HFFc6 (cell line): ENCODE data around the gene GPR137. TPM values are rescaled to one million over a fixed set of nuclear protein-coding genes. Genes with fewer than 3 reads are reported as not detected.

ENCODE experiments used
- DNase-seq: peaks from one replicate; pipeline ENCODE4 v3.0.0-alpha.2; 2018
- H3K27ac Mint-ChIP-seq: 2 replicates; pipeline ENCODE4 v1.8.0; 2020; ENCODE audit warnings: mild to moderate bottlenecking, mixed read lengths
- H3K27me3 Mint-ChIP-seq: 2 replicates; pipeline ENCODE4 v1.8.0; 2021; ENCODE audit warnings: mild to moderate bottlenecking, moderate library complexity, mixed read lengths; ENCODE audit not compliant: insufficient read depth
- H3K36me3 Mint-ChIP-seq: 2 replicates; pipeline ENCODE4 v1.8.0; 2021; ENCODE audit warnings: low read depth, mixed read lengths
- H3K4me1 Mint-ChIP-seq: 2 replicates; pipeline ENCODE4 v1.8.0; 2020; ENCODE audit warnings: low read depth, mixed read lengths
- H3K4me3 Mint-ChIP-seq: 2 replicates; pipeline ENCODE4 v1.8.0; 2020; ENCODE audit warnings: mild to moderate bottlenecking, moderate library complexity, mixed read lengths
- H3K9me3 Mint-ChIP-seq: 2 replicates; pipeline ENCODE4 v1.8.0; 2020; ENCODE audit warnings: mild to moderate bottlenecking, mixed read lengths
- total RNA-seq, 6 experiments: library from RNA; stranded (reverse); fragmentation: NEBNext Ultra II Directional; extraction: Animal tissue kit (Norgen Biotek cat#: 25700); gene quantifications; 2 replicates in 1 of 6; 3 replicates in 5 of 6; pipeline ENCODE4 v1.2.3, GENCODE V29; 2021
- TF ChIP-seq, protein P1 (sequence below): fragments of 200-600 bp; sonication (generic); IDR thresholded peaks from 2 replicates; pipeline ENCODE4 v1.5.0; 2021; ENCODE audit warnings: antibody characterized with exemption, mild to moderate bottlenecking

GPR137 gene
- total RNA-seq, 6 experiments from 2014 or later = 27.9 to 42.1 (median 34.7) TPM

DNA sequence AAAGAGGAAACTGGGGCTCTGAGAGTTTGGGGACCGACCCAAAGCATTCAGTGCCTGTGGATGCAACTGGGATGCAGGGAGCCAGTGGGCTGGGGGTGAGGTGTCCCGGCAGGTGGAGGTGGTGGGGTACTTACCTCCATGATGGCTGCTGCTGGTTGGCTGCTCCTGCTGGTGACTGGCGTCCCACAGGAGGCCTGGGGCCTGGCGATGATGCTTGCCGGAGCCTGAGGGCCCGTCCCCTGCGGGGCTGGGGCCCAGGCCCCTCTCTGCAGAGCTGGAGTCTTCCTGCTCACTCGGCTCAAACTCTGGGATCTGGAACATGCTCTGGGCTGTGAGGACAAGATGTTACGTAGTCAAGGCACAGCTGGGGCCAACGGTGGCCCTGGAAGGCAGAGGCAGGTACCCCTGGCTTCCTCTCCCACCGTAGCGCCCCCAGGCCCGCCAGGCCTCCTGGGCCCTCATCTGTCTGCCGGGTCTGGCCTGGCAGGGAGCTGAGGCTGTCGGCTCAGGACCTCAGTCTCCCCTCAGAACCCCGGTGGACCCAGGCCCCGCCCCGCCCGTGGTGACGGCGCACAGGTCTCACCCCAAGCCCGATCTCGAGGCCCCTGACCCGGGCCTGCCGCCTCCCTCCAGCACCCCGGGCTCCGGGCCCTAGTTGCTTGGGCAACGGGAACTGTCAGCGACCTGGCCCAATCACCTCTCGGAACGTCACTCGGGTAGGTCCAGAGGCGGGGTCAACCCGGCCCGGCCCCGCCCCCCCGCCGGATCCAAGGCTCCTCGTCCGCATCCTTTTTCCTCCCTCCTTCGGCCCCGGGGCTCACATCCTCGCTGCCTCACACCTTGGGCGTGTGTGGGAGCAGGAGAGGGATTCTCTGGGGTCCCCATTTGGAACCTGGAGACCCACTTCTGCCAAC lies 1.3 kb upstream of the GPR137 start, which contains the start of gene BAD:
Gene BAD (minus strand): TSS at position 618 of the 914 bp plus-strand sequence. CDS start 297 bp downstream, at position 321.
- TF ChIP-seq, protein P1, sequence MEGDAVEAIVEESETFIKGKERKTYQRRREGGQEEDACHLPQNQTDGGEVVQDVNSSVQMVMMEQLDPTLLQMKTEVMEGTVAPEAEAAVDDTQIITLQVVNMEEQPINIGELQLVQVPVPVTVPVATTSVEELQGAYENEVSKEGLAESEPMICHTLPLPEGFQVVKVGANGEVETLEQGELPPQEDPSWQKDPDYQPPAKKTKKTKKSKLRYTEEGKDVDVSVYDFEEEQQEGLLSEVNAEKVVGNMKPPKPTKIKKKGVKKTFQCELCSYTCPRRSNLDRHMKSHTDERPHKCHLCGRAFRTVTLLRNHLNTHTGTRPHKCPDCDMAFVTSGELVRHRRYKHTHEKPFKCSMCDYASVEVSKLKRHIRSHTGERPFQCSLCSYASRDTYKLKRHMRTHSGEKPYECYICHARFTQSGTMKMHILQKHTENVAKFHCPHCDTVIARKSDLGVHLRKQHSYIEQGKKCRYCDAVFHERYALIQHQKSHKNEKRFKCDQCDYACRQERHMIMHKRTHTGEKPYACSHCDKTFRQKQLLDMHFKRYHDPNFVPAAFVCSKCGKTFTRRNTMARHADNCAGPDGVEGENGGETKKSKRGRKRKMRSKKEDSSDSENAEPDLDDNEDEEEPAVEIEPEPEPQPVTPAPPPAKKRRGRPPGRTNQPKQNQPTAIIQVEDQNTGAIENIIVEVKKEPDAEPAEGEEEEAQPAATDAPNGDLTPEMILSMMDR = no peak; the same call in 1 of the 2 replicates
- H3K27me3 Mint-ChIP-seq = peaks cover 5% of the 10 kb centered on the region
- peaks cover 23% of the 10 kb centered on the region for H3K4me1 Mint-ChIP-seq
- H3K9me3 Mint-ChIP-seq = no peaks in the 10 kb centered on the region
- peaks cover 7% of the 10 kb centered on the region for H3K36me3 Mint-ChIP-seq
- peak; percentile 88 for DNase-seq
- H3K27ac Mint-ChIP-seq = peak within 1 kb of the TSS; percentile 90
- peak within 1 kb of the TSS; percentile 88 for H3K4me3 Mint-ChIP-seq

DNA sequence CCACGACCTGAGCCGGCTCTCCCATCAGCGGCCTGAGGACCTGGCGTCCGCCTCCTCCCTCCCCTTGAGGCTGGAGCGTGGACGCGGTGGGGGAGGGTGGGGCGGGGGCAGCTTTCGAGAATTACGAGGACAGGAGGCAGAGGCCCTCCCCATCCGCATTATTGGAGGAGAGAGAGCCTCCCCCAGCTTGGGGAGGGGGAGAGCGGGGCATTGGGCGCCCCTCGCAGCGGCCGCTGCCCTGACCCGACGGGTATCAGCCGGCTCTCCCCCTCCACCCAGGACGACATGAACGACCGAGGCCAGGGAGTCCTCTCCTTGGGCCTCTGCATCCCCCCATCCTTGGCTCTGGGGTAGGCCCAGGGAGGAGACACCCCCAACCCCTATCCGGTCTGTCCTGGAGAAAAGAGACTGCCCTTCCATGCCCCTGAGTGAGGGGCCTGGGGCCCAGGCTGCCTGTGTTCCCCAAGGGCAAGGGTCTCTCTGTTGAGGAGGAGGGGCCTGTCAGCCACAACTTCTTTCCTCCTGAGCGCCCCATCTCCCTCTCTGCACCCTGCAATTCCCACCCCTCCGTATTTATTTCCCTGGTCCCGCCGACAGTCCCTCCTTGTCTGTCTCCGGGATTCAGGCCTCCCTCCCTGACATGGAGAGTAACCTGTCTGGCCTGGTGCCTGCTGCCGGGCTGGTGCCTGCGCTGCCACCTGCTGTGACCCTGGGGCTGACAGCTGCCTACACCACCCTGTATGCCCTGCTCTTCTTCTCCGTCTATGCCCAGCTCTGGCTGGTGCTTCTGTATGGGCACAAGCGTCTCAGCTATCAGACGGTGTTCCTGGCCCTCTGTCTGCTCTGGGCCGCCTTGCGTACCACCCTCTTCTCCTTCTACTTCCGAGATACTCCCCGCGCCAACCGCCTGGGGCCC lies 495 bp downstream of the GPR137 start:
- DNase-seq = no peak
- Mint-ChIP-seq H3K4me3 (peak overlapping the region; percentile 83), H3K9me3 (no peaks in the 10 kb centered on the region), H3K27ac (peak overlapping the region; percentile 68), H3K4me1 (peaks cover 21% of the 10 kb centered on the region), H3K27me3 (peaks cover 15% of the 10 kb centered on the region), H3K36me3 (peaks cover 6% of the 10 kb centered on the region)
- TF ChIP-seq, protein P1 = peak; percentile 40; the same call in 1 of the 2 replicates

DNA sequence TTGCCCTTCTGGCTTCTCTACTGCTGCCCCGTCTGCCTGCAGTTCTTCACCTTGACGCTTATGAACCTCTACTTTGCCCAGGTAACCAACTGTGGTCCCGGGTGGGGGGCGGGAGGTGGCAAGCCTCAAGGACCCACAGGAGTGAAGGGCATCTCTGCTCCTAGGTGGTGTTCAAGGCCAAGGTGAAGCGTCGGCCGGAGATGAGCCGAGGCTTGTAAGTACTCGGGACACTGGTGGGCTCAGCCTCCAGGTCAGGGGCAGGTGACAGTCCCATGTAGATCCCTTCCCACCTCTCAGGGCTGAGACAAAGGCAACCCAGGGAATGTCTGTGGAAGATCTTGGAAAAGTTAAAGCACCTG lies 1.1 kb downstream of the GPR137 start:
- H3K4me3 Mint-ChIP-seq = peak overlapping the region; percentile 83
- H3K9me3 Mint-ChIP-seq = no peaks in the 10 kb centered on the region
- TF ChIP-seq, protein P1 = no peak
- peaks cover 14% of the 10 kb centered on the region for H3K27me3 Mint-ChIP-seq
- peak overlapping the region; percentile 68; the same call in 1 of the 2 replicates for H3K27ac Mint-ChIP-seq
- H3K36me3 Mint-ChIP-seq = no peaks in the 10 kb centered on the region; the same call in 1 of the 2 replicates
- peaks cover 16% of the 10 kb centered on the region for H3K4me1 Mint-ChIP-seq
- no peak for DNase-seq

DNA sequence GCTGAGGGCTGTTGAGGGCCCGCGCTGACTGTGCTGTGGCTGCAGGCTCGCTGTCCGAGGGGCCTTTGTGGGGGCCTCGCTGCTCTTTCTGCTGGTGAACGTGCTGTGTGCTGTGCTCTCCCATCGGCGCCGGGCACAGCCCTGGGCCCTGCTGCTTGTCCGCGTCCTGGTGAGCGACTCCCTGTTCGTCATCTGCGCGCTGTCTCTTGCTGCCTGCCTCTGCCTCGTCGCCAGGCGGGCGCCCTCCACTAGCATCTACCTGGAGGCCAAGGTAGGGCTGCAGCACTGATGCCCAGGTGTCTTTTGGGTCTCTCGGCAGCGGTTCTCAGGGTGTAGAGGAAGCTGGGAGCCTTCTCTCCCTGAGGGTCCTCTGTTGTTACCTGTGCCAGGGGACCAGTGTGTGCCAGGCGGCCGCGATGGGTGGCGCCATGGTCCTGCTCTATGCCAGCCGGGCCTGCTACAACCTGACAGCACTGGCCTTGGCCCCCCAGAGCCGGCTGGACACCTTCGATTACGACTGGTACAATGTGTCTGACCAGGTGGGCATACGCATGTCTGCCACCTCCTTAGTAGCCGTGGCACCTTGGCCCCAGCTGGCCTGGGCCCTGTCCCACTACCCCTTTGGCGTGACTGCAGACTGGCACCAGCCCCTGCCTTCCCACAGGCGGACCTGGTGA lies 2.2 kb downstream of the GPR137 start:
- Mint-ChIP-seq H3K4me3 (no peak overlapping the region), H3K27ac (no peak overlapping the region), H3K9me3 (no peaks in the 10 kb centered on the region), H3K36me3 (no peaks in the 10 kb centered on the region), H3K4me1 (peaks cover 16% of the 10 kb centered on the region), H3K27me3 (peaks cover 15% of the 10 kb centered on the region)
- no peak for DNase-seq
- TF ChIP-seq, protein P1 = no peak

DNA sequence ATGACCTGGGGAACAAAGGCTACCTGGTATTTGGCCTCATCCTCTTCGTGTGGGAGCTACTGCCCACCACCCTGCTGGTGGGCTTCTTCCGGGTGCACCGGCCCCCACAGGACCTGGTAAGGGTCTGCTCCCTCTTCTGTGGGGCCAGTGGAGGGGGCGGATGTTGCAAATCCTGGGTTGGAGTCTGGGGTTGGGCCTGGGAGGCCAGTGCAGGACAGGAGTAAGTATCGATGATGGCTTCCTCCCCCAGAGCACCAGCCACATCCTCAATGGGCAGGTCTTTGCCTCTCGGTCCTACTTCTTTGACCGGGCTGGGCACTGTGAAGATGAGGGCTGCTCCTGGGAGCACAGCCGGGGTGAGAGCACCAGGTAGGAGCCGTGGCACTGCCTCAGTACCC lies 2.7 kb downstream of the GPR137 start:
- DNase-seq = no peak
- no peaks in the 10 kb centered on the region for H3K36me3 Mint-ChIP-seq
- peaks cover 20% of the 10 kb centered on the region for H3K27me3 Mint-ChIP-seq
- no peak overlapping the region for H3K27ac Mint-ChIP-seq
- H3K4me3 Mint-ChIP-seq = no peak overlapping the region
- peaks cover 11% of the 10 kb centered on the region for H3K4me1 Mint-ChIP-seq
- no peaks in the 10 kb centered on the region for H3K9me3 Mint-ChIP-seq
- TF ChIP-seq, protein P1 = no peak
